H1 (cell line): ENCODE results near the gene ALG1. TPM values are rescaled to one million over a fixed set of nuclear protein-coding genes. Genes with fewer than 3 reads are reported as not detected.

ENCODE experiments used
- CTCF ChIA-PET: fragments of 300-600 bp; sonication (Branson Sonifier 250); formaldehyde crosslinking; loops from one replicate; lab custom pipeline; 2021; ENCODE audit not compliant: partially characterized antibody; lab: Charles Lee
- POLR2A ChIA-PET: fragments of 300-600 bp; sonication (Branson Sonifier 250); formaldehyde crosslinking; loops from one replicate; lab custom pipeline; 2021; ENCODE audit warnings: inconsistent platforms; ENCODE audit not compliant: partially characterized antibody; lab: Charles Lee
- DNase-seq, 2 experiments: peaks; one replicate each; pipeline versions ENCODE4 v3.0.0 to v3.0.0-alpha.2; 2010 to 2022; ENCODE audit warnings: low spot score in 2 of 2, low read depth in 1 of 2, mixed read lengths in 1 of 2
- FAIRE-seq: peaks from 2 replicates; lab custom pipeline; 2011; peaks lifted over from hg19 to GRCh38; lab: Jason Lieb, UNC
- H2AFZ ChIP-seq: 2 replicates; pipeline ENCODE4 v1.8.1; 2012; ENCODE audit warnings: low read length, inconsistent platforms
- H2AK5ac ChIP-seq: 2 replicates; pipeline ENCODE4 v1.6.1; 2013; ENCODE audit warnings: low read depth, low read length
- H2BK120ac ChIP-seq: replicated peaks from 2 replicates; pipeline ENCODE3; 2013; ENCODE audit warnings: low read depth, low read length, inconsistent platforms
- H2BK12ac ChIP-seq: 2 replicates; pipeline ENCODE4 v1.6.1; 2013; ENCODE audit warnings: low read depth, low read length
- H2BK15ac ChIP-seq: 2 replicates; pipeline ENCODE4 v1.6.1; 2013; ENCODE audit warnings: low read length
- H2BK20ac ChIP-seq: 2 replicates; pipeline ENCODE4 v1.6.1; 2013; ENCODE audit warnings: low read length
- H2BK5ac ChIP-seq: 2 replicates; pipeline ENCODE4 v1.6.1; 2013; ENCODE audit warnings: low read depth, low read length
- H3K14ac ChIP-seq: 2 replicates; pipeline ENCODE4 v1.6.1; 2013; ENCODE audit warnings: inconsistent platforms; ENCODE audit not compliant: insufficient read length
- H3K18ac ChIP-seq: 2 replicates; pipeline ENCODE4 v1.6.1; 2013; ENCODE audit warnings: low read length; ENCODE audit errors: extremely low read depth
- H3K23ac ChIP-seq: 2 replicates; pipeline ENCODE4 v1.6.1; 2013; ENCODE audit warnings: inconsistent platforms; ENCODE audit not compliant: insufficient read length
- H3K23me2 ChIP-seq: 2 replicates; pipeline ENCODE4 v1.6.1; 2013; ENCODE audit warnings: low read depth, low read length
- H3K27ac ChIP-seq: 2 replicates; pipeline ENCODE4 v1.6.1; 2011; ENCODE audit warnings: low read depth, low read length, inconsistent platforms
- H3K27me3 ChIP-seq, 4 experiments: replicated peaks in 1 of 4; 1 replicate in 1 of 4; 2 replicates in 3 of 4; pipeline versions ENCODE4 v1.6.1 to v1.8.1; 2011 to 2013; ENCODE audit warnings: low read length in 3 of 4, mild to moderate bottlenecking in 3 of 4, inconsistent platforms in 2 of 4, mixed read lengths in 2 of 4, moderate library complexity in 1 of 4; ENCODE audit not compliant: control insufficient read depth in 3 of 4, insufficient read depth in 3 of 4; ENCODE audit errors: extremely low read depth in 1 of 4
- H3K36me3 ChIP-seq, 4 experiments: 2 replicates each; pipeline versions ENCODE4 v1.6.1 to v1.8.1; 2011 to 2013; ENCODE audit warnings: mild to moderate bottlenecking in 4 of 4, low read length in 3 of 4, moderate library complexity in 2 of 4, control low read depth in 1 of 4, inconsistent platforms in 1 of 4; ENCODE audit not compliant: insufficient read depth in 4 of 4, control insufficient read depth in 2 of 4
- H3K4ac ChIP-seq: replicated peaks from 2 replicates; pipeline ENCODE3; 2013; ENCODE audit warnings: low read length, low read depth, mixed read lengths, inconsistent platforms; ENCODE audit not compliant: insufficient read length
- H3K4me1 ChIP-seq, 4 experiments: replicated peaks in 1 of 4; 1 replicate in 1 of 4; 2 replicates in 3 of 4; pipeline versions ENCODE4 v1.6.1 to v1.8.1; 2011 to 2013; ENCODE audit warnings: low read length in 3 of 4, inconsistent platforms in 2 of 4, mixed read lengths in 1 of 4; ENCODE audit not compliant: insufficient read depth in 4 of 4, control insufficient read depth in 3 of 4
- H3K4me2 ChIP-seq, 2 experiments: 2 replicates each; pipeline versions ENCODE4 v1.6.1 to v1.8.1; 2011 to 2013; ENCODE audit warnings: low read depth in 2 of 2, low read length in 2 of 2, control low read depth in 1 of 2, inconsistent platforms in 1 of 2, mild to moderate bottlenecking in 1 of 2; ENCODE audit not compliant: insufficient read depth in 1 of 2
- H3K4me3 ChIP-seq, 4 experiments: fragments of 200-600, 300-600 bp in 1 of 4; sonication (generic), shearing (Covaris generic), sonication (Bioruptor Twin) in 1 of 4; 2 replicates each; pipeline versions ENCODE4 v1.5.1 to v1.8.1; 2011 to 2016; ENCODE audit warnings: low read length in 4 of 4, low read depth in 3 of 4, control low read depth in 2 of 4, inconsistent platforms in 2 of 4, mild to moderate bottlenecking in 2 of 4, mixed read lengths in 1 of 4, moderate library complexity in 1 of 4; ENCODE audit not compliant: insufficient read depth in 2 of 4; ENCODE audit errors: extremely low read depth in 1 of 4
- H3K56ac ChIP-seq: replicated peaks from 2 replicates; pipeline ENCODE3; 2013; ENCODE audit warnings: low read depth, mild to moderate bottlenecking, mixed read lengths, low read length, inconsistent platforms; ENCODE audit not compliant: insufficient read length
- H3K79me1 ChIP-seq: 2 replicates; pipeline ENCODE4 v1.6.1; 2013; ENCODE audit warnings: low read depth, low read length, control low read depth
- H3K79me2 ChIP-seq, 2 experiments: 2 replicates each; pipeline versions ENCODE4 v1.6.1 to v1.8.1; 2012 to 2013; ENCODE audit warnings: low read length in 2 of 2, mild to moderate bottlenecking in 2 of 2, inconsistent platforms in 1 of 2; ENCODE audit not compliant: insufficient read depth in 2 of 2, control insufficient read depth in 1 of 2
- H3K9ac ChIP-seq, 4 experiments: replicated peaks in 1 of 4; 1 replicate in 1 of 4; 2 replicates in 3 of 4; pipeline versions ENCODE4 v1.6.1 to v1.8.1; 2011 to 2013; ENCODE audit warnings: low read depth in 3 of 4, low read length in 3 of 4, control low read depth in 2 of 4, mild to moderate bottlenecking in 2 of 4, moderate library complexity in 2 of 4, inconsistent platforms in 1 of 4; ENCODE audit errors: extremely low read depth in 1 of 4
- H3K9me3 ChIP-seq, 2 experiments: 2 replicates each; pipeline versions ENCODE4 v1.6.1 to v1.8.1; 2012 to 2013; ENCODE audit warnings: mild to moderate bottlenecking in 2 of 2, moderate library complexity in 2 of 2, control low read depth in 1 of 2, inconsistent platforms in 1 of 2, low read depth in 1 of 2, low read length in 1 of 2, mixed read lengths in 1 of 2; ENCODE audit not compliant: insufficient read depth in 2 of 2
- H4K20me1 ChIP-seq, 2 experiments: replicated peaks in 1 of 2; 2 replicates each; pipeline versions ENCODE3 to v1.8.1; 2011 to 2013; ENCODE audit warnings: inconsistent platforms in 2 of 2, low read length in 2 of 2, mild to moderate bottlenecking in 1 of 2; ENCODE audit not compliant: insufficient read depth in 2 of 2, control insufficient read depth in 1 of 2
- H4K5ac ChIP-seq: 2 replicates; pipeline ENCODE4 v1.6.1; 2013; ENCODE audit warnings: low read length, low read depth, mixed read lengths, inconsistent platforms; ENCODE audit not compliant: insufficient read length
- H4K8ac ChIP-seq: 2 replicates; pipeline ENCODE4 v1.8.0; 2013; ENCODE audit warnings: mild to moderate bottlenecking, moderate library complexity, low read length, inconsistent platforms; ENCODE audit not compliant: insufficient read depth; ENCODE audit errors: extremely low read depth
- H4K91ac ChIP-seq: replicated peaks from 2 replicates; pipeline ENCODE3; 2013; ENCODE audit warnings: low read length, mixed read lengths, inconsistent platforms; ENCODE audit not compliant: insufficient read length
- EGR1 ChIP-seq: IDR thresholded peaks from 2 replicates; pipeline ENCODE4 v1.6.1; 2011; ENCODE audit warnings: low read depth, low read length, borderline replicate concordance
- HDAC2 ChIP-seq, 2 experiments: fragments of 300-600 bp in 1 of 2; sonication (generic) in 1 of 2; IDR thresholded peaks; 2 replicates each; pipeline ENCODE4 v1.6.1; 2011 to 2012; ENCODE audit warnings: low read depth in 2 of 2, low read length in 2 of 2, mild to moderate bottlenecking in 2 of 2, moderate library complexity in 2 of 2, borderline replicate concordance in 1 of 2, inconsistent platforms in 1 of 2
- POLR2AphosphoS5 ChIP-seq: IDR thresholded peaks from 2 replicates; pipeline ENCODE4 v1.6.1; 2011; ENCODE audit warnings: low read depth, low read length
- SP4 ChIP-seq: IDR thresholded peaks from 2 replicates; pipeline ENCODE4 v1.6.1; 2012; ENCODE audit warnings: low read length, inconsistent platforms
- SRF ChIP-seq: IDR thresholded peaks from 2 replicates; pipeline ENCODE4 v1.6.1; 2011; ENCODE audit warnings: mild to moderate bottlenecking, low read depth, low read length, moderate library complexity
- TAF7 ChIP-seq: optimal IDR thresholded peaks from 2 replicates; pipeline ENCODE3; 2011; ENCODE audit warnings: low read depth, mild to moderate bottlenecking, inconsistent platforms, low read length, moderate library complexity, borderline replicate concordance
- TBP ChIP-seq: IDR thresholded peaks from 2 replicates; pipeline ENCODE4 v1.6.1; 2011; ENCODE audit warnings: low read depth, low read length, improper control_type of control experiment
- WGBS, 2 experiments: shearing (Covaris generic) in 1 of 2; methylation state at CpG; one replicate each; pipeline versions ENCODE4 v1.1.6 to v1.1.7; 2013 to 2015; ENCODE audit warnings: low lambda C conversion rate in 2 of 2, mixed read lengths in 2 of 2, inconsistent platforms in 1 of 2, low coverage in 1 of 2, missing lambda C conversion rate in 1 of 2; ENCODE audit not compliant: insufficient replicate concordance in 2 of 2, insufficient coverage in 1 of 2, insufficient read length in 1 of 2; ENCODE audit errors: extremely low coverage in 1 of 2, missing lambda C conversion rate in 1 of 2; 5-methylcytosine and 5-hydroxymethylcytosine counted together
- polyA plus RNA-seq, 7 experiments: library from polyadenylated mRNA; depleted of rRNA in 3 of 7; stranded (reverse) in 5 of 7; unstranded in 2 of 7; fragments of >200 nt in 5 of 7; fragments of 200-250 nt in 2 of 7; gene quantifications; 1 replicate in 5 of 7; 2 replicates in 1 of 7; 4 replicates in 1 of 7; pipeline versions ENCODE4 v1.2.1 to v1.2.3, GENCODE V29; 2011 to 2013; ENCODE audit warnings: missing spikeins in 2 of 7, mixed read lengths in 2 of 7
- total RNA-seq: library from RNA; stranded (reverse); fragmentation: NEBNext Ultra II Directional; extraction: Animal tissue kit (Norgen Biotek cat#: 25700); gene quantifications from 2 replicates; pipeline ENCODE4 v1.2.1, GENCODE V29; 2021
- TF ChIP-seq, protein P1 (sequence below): IDR thresholded peaks from 2 replicates; pipeline ENCODE4 v1.6.1; 2012; ENCODE audit warnings: inconsistent platforms
- TF ChIP-seq, protein P2 (sequence below): IDR thresholded peaks from 2 replicates; pipeline ENCODE4 v1.6.1; 2012; ENCODE audit warnings: inconsistent platforms

Gene ALG1
- total and polyA plus RNA-seq, 2 of the 8 experiments (the other 6 are each of a cell fraction or from before 2014, with no cell fraction given) = 34.8 to 46.5 TPM

DNA sequence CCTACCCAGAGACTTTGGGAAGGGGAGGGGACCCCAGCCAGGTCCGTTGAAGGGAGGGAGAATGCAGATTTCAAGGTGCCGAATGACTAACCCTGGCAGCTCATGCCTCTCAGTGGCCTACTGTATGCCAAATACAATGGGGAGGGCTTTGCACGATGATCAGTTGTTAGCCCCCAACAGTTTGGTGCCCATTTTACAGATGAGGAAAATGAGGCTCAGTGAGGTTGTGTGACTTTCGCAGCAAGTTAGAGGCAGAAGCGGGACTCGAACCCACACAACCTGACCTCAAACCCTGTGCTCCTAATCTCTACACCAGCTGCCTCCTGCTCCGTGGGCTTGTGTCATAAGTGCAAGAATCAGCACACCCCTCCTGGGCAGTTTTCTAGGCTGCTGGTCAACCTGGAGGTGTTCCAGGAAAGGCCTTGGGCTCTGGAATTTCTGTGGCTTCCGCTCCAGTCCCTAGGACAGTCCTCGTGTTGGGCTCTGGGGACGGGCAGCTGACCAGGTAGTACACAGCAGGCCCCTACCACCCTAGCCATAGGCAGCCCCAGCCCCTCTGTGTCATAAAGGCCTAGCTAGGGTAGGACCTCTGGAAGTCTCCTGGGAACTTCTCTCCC is 26.0 kb upstream of the ALG1 start:
- H3K36me3 ChIP-seq = no peaks in the 10 kb centered on the region
- no peak overlapping the region for H2AK5ac ChIP-seq
- H3K18ac ChIP-seq = no peak overlapping the region
- TF ChIP-seq TAF7 (no peak), HDAC2 (IDR thresholded peaks at IDR 0.05; ENCODE audit: borderline replicate concordance in 1 of 2, low read depth in 2 of 2, low read length in 2 of 2) (no peak), EGR1 (no peak), SRF (no peak), SP4 (no peak), POLR2AphosphoS5 (no peak), TBP (no peak)
- TF ChIP-seq, protein P1, sequence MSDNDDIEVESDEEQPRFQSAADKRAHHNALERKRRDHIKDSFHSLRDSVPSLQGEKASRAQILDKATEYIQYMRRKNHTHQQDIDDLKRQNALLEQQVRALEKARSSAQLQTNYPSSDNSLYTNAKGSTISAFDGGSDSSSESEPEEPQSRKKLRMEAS = no peak
- TF ChIP-seq, protein P2, sequence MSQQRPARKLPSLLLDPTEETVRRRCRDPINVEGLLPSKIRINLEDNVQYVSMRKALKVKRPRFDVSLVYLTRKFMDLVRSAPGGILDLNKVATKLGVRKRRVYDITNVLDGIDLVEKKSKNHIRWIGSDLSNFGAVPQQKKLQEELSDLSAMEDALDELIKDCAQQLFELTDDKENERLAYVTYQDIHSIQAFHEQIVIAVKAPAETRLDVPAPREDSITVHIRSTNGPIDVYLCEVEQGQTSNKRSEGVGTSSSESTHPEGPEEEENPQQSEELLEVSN = no peak
- no peak overlapping the region for H3K14ac ChIP-seq
- 91% methylated on average over 10 of the region's 10 CpGs; no CpG with 5 or more reads in 1 of the 2 experiments for WGBS, 2 experiments
- DNase-seq (no peak), FAIRE-seq (no peak)
- no peak overlapping the region for H3K9ac ChIP-seq
- no peak overlapping the region for H4K5ac ChIP-seq
- H3K9me3 ChIP-seq = no peaks in the 10 kb centered on the region
- H4K91ac ChIP-seq = no peak overlapping the region
- no peaks in the 10 kb centered on the region for H3K23me2 ChIP-seq
- H3K4me1 ChIP-seq = no peaks in the 10 kb centered on the region; a peak in 1 of 7 replicates
- H2BK12ac ChIP-seq = 0 out of 2 replicates have a peak overlapping the region, but pooled peaks have one; percentile 23
- no peak overlapping the region for H2BK120ac ChIP-seq
- no peak overlapping the region for H2BK15ac ChIP-seq
- no peaks in the 10 kb centered on the region for H3K27me3 ChIP-seq
- H4K20me1 ChIP-seq = no peaks in the 10 kb centered on the region
- H3K4me2 ChIP-seq = no peak overlapping the region
- H3K27ac ChIP-seq = no peak overlapping the region
- H3K79me2 ChIP-seq = no peaks in the 10 kb centered on the region
- no peak overlapping the region for H3K56ac ChIP-seq
- ChIA-PET POLR2A (interaction anchor here (0.6 to 1.2 kb wide), 3 partner anchors 8 to 153 kb away, joined by 3 to 8 read pairs (median 5); no protein-coding TSS in a partner anchor), CTCF (interaction anchor here (0.7 to 28.8 kb wide), 3 partner anchors 11 to 36 kb away, joined by 3 to 625 read pairs (median 111); partner anchors contain the start of gene ALG1)
- H3K4ac ChIP-seq = no peak overlapping the region
- no peak overlapping the region for H3K23ac ChIP-seq
- H2BK5ac ChIP-seq = no peak overlapping the region
- H3K4me3 ChIP-seq = no peak overlapping the region
- H2AFZ ChIP-seq = no peak overlapping the region
- H4K8ac ChIP-seq = no peak overlapping the region
- no peaks in the 10 kb centered on the region for H3K79me1 ChIP-seq
- H2BK20ac ChIP-seq = no peak overlapping the region
